ENCODE measurements around the gene PMM1. TPM values are rescaled to one million over a fixed set of nuclear protein-coding genes. Genes with fewer than 3 reads are reported as not detected.

Gene PMM1
- total and polyA plus RNA-seq, 2 of the 13 experiments (the other 11 are each of a cell fraction or from before 2014, with no cell fraction given): 17.8 to 95.6 TPM

DNA sequence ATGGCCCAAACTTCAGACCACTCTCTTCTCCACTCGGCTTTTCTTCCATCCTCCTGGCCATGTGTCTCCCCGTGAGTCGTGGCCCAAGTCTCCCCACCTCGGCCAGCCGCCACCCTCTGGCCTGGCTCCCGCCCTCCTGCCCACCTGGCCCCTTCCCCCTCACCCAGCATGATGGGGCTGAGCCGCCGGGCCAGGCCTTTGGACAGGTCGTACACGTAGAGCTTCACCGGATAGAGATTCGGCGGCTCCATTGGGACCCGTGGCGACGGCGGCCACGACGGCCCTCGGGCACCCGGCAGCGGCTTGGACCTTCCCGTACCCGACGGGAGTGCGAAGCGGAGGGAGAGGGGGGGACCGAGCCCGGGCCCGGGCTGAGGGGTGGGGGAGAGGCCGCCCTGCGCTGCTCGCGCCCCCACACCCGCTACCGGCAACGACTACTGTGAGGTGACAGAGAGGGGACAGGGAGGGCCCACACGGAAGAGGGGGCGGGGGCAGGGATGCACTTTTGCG lies 31.0 kb upstream of the PMM1 start, which contains the start of gene DESI1 (continued):
- TF ChIP-seq, protein P1, sequence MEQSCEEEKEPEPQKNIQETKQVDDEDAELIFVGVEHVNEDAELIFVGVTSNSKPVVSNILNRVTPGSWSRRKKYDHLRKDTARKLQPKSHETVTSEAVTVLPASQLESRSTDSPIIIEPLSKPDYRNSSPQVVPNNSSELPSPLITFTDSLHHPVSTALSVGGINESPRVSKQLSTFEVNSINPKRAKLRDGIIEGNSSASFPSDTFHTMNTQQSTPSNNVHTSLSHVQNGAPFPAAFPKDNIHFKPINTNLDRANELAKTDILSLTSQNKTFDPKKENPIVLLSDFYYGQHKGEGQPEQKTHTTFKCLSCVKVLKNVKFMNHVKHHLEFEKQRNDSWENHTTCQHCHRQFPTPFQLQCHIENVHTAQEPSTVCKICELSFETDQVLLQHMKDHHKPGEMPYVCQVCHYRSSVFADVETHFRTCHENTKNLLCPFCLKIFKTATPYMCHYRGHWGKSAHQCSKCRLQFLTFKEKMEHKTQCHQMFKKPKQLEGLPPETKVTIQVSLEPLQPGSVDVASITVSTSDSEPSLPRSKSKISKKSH (CRISPR knock-in tag; IDR thresholded peaks at IDR 0.05; ENCODE audit: borderline replicate concordance): no peak
- no peak for TF ChIP-seq ZNF781 (CRISPR knock-in tag; IDR thresholded peaks at IDR 0.05; ENCODE audit: borderline replicate concordance, not compliant biosample characterization)
- TF ChIP-seq, protein P2, sequence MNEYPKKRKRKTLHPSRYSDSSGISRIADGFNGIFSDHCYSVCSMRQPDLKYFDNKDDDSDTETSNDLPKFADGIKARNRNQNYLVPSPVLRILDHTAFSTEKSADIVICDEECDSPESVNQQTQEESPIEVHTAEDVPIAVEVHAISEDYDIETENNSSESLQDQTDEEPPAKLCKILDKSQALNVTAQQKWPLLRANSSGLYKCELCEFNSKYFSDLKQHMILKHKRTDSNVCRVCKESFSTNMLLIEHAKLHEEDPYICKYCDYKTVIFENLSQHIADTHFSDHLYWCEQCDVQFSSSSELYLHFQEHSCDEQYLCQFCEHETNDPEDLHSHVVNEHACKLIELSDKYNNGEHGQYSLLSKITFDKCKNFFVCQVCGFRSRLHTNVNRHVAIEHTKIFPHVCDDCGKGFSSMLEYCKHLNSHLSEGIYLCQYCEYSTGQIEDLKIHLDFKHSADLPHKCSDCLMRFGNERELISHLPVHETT (CRISPR knock-in tag; conservative IDR thresholded peaks at IDR 0.05): peak; percentile 74; the same call in 1 of the 2 replicates
- TF ChIP-seq ZNF432 (CRISPR knock-in tag; IDR thresholded peaks at IDR 0.05; ENCODE audit: borderline replicate concordance): no peak
- no peak for TF ChIP-seq GLI4 (CRISPR knock-in tag; IDR thresholded peaks at IDR 0.05; ENCODE audit: borderline replicate concordance)
- TF ChIP-seq, protein P3, sequence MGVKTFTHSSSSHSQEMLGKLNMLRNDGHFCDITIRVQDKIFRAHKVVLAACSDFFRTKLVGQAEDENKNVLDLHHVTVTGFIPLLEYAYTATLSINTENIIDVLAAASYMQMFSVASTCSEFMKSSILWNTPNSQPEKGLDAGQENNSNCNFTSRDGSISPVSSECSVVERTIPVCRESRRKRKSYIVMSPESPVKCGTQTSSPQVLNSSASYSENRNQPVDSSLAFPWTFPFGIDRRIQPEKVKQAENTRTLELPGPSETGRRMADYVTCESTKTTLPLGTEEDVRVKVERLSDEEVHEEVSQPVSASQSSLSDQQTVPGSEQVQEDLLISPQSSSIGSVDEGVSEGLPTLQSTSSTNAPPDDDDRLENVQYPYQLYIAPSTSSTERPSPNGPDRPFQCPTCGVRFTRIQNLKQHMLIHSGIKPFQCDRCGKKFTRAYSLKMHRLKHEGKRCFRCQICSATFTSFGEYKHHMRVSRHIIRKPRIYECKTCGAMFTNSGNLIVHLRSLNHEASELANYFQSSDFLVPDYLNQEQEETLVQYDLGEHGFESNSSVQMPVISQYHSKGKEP (CRISPR knock-in tag; IDR thresholded peaks at IDR 0.05): no peak
- TF ChIP-seq, protein P4, sequence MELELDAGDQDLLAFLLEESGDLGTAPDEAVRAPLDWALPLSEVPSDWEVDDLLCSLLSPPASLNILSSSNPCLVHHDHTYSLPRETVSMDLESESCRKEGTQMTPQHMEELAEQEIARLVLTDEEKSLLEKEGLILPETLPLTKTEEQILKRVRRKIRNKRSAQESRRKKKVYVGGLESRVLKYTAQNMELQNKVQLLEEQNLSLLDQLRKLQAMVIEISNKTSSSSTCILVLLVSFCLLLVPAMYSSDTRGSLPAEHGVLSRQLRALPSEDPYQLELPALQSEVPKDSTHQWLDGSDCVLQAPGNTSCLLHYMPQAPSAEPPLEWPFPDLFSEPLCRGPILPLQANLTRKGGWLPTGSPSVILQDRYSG (CRISPR knock-in tag; IDR thresholded peaks at IDR 0.05): no peak
- TF ChIP-seq ZNF709 (CRISPR knock-in tag; IDR thresholded peaks at IDR 0.05): peak; percentile 16; the same call in 1 of the 2 replicates
- TF ChIP-seq HDAC2 (CRISPR knock-in tag; IDR thresholded peaks at IDR 0.05): 0 out of 2 replicates have a peak, but pooled peaks have one; percentile 52
- peak; percentile 76; the same call in 1 of the 2 replicates for TF ChIP-seq NR1H2 (CRISPR knock-in tag; IDR thresholded peaks at IDR 0.05; ENCODE audit: borderline replicate concordance, low read depth)
- no peak for TF ChIP-seq ZBTB1 (CRISPR knock-in tag; IDR thresholded peaks at IDR 0.05; ENCODE audit: borderline replicate concordance)
- TF ChIP-seq, protein P5, sequence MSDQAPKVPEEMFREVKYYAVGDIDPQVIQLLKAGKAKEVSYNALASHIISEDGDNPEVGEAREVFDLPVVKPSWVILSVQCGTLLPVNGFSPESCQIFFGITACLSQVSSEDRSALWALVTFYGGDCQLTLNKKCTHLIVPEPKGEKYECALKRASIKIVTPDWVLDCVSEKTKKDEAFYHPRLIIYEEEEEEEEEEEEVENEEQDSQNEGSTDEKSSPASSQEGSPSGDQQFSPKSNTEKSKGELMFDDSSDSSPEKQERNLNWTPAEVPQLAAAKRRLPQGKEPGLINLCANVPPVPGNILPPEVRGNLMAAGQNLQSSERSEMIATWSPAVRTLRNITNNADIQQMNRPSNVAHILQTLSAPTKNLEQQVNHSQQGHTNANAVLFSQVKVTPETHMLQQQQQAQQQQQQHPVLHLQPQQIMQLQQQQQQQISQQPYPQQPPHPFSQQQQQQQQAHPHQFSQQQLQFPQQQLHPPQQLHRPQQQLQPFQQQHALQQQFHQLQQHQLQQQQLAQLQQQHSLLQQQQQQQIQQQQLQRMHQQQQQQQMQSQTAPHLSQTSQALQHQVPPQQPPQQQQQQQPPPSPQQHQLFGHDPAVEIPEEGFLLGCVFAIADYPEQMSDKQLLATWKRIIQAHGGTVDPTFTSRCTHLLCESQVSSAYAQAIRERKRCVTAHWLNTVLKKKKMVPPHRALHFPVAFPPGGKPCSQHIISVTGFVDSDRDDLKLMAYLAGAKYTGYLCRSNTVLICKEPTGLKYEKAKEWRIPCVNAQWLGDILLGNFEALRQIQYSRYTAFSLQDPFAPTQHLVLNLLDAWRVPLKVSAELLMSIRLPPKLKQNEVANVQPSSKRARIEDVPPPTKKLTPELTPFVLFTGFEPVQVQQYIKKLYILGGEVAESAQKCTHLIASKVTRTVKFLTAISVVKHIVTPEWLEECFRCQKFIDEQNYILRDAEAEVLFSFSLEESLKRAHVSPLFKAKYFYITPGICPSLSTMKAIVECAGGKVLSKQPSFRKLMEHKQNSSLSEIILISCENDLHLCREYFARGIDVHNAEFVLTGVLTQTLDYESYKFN (CRISPR knock-in tag; conservative IDR thresholded peaks at IDR 0.05): 0 out of 2 replicates have a peak, but pooled peaks have one; percentile 8
- 0 out of 2 replicates have a peak, but pooled peaks have one; percentile 42 for TF ChIP-seq ZSCAN29 (CRISPR knock-in tag; conservative IDR thresholded peaks at IDR 0.05)
- TF ChIP-seq ZNF768 (CRISPR knock-in tag; IDR thresholded peaks at IDR 0.05): 0 out of 2 replicates have a peak, but pooled peaks have one; percentile 4
- TF ChIP-seq JUNB (CRISPR knock-in tag; IDR thresholded peaks at IDR 0.05; ENCODE audit: borderline replicate concordance): no peak
- TF ChIP-seq ZNF510 (CRISPR knock-in tag; IDR thresholded peaks at IDR 0.05; ENCODE audit: low read depth): no peak
- 0 out of 2 replicates have a peak, but pooled peaks have one; percentile 72 for TF ChIP-seq ZNF484 (CRISPR knock-in tag; IDR thresholded peaks at IDR 0.05; ENCODE audit: borderline replicate concordance, low read depth)
- TF ChIP-seq, protein P6, sequence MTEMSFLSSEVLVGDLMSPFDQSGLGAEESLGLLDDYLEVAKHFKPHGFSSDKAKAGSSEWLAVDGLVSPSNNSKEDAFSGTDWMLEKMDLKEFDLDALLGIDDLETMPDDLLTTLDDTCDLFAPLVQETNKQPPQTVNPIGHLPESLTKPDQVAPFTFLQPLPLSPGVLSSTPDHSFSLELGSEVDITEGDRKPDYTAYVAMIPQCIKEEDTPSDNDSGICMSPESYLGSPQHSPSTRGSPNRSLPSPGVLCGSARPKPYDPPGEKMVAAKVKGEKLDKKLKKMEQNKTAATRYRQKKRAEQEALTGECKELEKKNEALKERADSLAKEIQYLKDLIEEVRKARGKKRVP (CRISPR knock-in tag; IDR thresholded peaks at IDR 0.05): peak in 1 of 2 experiments; percentile 59; a peak in 1 of 4 replicates

Measured in HepG2 (cell line).